GM19099 (cell line): ENCODE results near the gene CFAP141.

ENCODE experiments used
- POLR2A ChIP-seq: IDR thresholded peaks from 3 replicates; pipeline ENCODE4 v1.6.1; 2011; ENCODE audit warnings: low read depth; ENCODE audit not compliant: insufficient read length; ENCODE audit errors: extremely low read depth

Gene CFAP141

DNA sequence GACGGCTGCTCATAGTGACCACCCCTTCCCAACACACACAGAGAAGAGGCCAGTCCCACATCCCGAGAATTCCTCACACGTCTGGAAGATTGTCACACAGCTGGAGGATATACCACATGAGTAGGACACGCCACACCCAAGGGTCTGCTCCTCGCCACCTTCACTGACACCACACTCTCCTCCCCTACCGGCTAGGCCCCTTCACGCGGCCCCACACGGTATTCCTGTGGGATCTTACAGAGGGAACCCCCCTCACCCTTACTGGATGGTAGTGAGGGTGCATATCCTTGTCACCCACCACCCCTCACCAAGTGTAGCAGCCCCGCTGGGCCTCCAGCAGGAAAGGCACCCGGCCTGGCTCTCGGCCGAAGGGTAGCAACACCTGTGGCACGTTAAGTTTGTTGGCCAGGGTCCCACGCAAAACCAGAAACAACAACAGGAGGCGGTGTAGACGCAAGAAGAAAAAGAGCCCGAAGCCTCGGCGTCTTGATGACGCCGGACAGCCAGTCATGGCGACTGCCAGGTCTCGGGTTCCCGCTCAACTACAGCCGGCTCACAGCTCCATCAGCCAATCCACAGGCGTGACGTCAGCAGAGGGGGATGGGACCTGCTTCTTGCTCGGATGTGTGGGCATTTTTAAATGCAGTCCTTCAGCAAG is 51.5 kb downstream of the CFAP141 start, which contains the start of gene NUP210L:
NUP210L (minus strand) TSS at position 540 of the 658 bp plus-strand sequence.
- TF ChIP-seq POLR2A: no peak

DNA sequence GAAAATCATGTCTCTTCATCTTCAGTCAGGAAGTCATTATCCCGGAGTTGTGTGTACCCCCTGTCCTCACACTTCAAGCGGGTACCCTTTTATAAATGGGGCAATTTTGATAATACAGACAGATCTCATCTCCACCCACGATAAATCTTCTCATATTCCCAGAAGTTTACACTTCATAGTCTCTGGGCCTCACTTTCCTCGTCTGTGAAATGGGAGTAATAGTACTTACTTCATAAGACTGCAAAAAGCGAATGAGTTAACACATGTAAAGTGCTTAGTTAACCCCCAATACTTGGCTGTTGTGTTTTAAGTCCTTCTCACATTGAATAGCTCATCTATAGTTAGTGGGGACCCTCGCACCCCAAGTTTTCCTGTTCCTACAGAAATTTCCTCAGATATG is 52.1 kb downstream of the CFAP141 start:
- no peak for TF ChIP-seq POLR2A

DNA sequence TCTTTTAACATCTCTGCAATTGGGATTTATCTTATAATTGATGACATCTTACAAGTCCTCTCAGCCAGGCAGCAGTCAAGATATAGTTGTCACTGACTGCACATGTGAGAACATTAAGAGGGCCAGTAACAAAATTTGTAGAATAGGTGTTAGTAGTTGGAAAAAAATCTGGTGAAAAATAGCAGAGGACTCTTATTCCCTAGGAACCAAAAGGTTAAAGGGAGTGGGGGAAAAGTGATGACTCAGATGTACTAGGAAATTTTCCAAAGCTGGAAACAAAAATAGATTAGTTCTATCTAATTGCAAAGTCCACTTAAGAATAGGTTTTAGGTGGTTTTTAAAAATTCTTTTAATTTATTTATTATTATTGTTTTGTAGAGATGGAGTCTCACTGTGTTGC is 54.8 kb downstream of the CFAP141 start:
- TF ChIP-seq POLR2A: no peak
